Measurements from ENCODE around the gene SEZ6.

Gene SEZ6

GRCh38 chr17:29014716-29015115, 8.9 kb upstream of the SEZ6 start:
- no peak overlapping the region for H3K4me3 ChIP-seq (ENCODE audit: severe bottlenecking)
- H3K27me3 ChIP-seq (ENCODE audit: insufficient read depth, poor library complexity, severe bottlenecking): peaks cover 18% of the 10 kb centered on the region
- H3K4me1 ChIP-seq (ENCODE audit: insufficient read depth, poor library complexity, severe bottlenecking): no peaks in the 10 kb centered on the region
- H3K9me3 ChIP-seq (ENCODE audit: severe bottlenecking): no peaks in the 10 kb centered on the region
- H3K36me3 ChIP-seq (ENCODE audit: low read depth): no peaks in the 10 kb centered on the region
- ATAC-seq (ENCODE audit: low read depth) (no peak), DNase-seq (ENCODE audit: low spot score) (no peak)
- TF ChIP-seq CTCF (IDR thresholded peaks at IDR 0.05; ENCODE audit: poor library complexity, severe bottlenecking): no peak
- H3K27ac ChIP-seq (ENCODE audit: poor library complexity, severe bottlenecking): no peak overlapping the region

- no peak for TF ChIP-seq CTCF (IDR thresholded peaks at IDR 0.05; ENCODE audit: poor library complexity, severe bottlenecking)
- no peaks in the 10 kb centered on the region for H3K9me3 ChIP-seq (ENCODE audit: severe bottlenecking)
- H3K27ac ChIP-seq (ENCODE audit: poor library complexity, severe bottlenecking): no peak overlapping the region
- H3K36me3 ChIP-seq (ENCODE audit: low read depth): no peaks in the 10 kb centered on the region
- ATAC-seq (ENCODE audit: low read depth) (no peak), DNase-seq (ENCODE audit: low spot score) (no peak)
- no peak overlapping the region for H3K4me3 ChIP-seq (ENCODE audit: severe bottlenecking)
- H3K27me3 ChIP-seq (ENCODE audit: insufficient read depth, poor library complexity, severe bottlenecking): peaks cover 9% of the 10 kb centered on the region
- peaks cover 2% of the 10 kb centered on the region for H3K4me1 ChIP-seq (ENCODE audit: insufficient read depth, poor library complexity, severe bottlenecking)
Observed at GRCh38 chr17:29012535-29012934, 6.7 kb upstream of the SEZ6 start.

GRCh38 chr17:29010586-29010985, 4.8 kb upstream of the SEZ6 start:
- H3K4me3 ChIP-seq (ENCODE audit: severe bottlenecking): no peak overlapping the region

GRCh38 chr17:29010129-29010528, 4.3 kb upstream of the SEZ6 start:
- Histone ChIP-seq H3K27me3 (ENCODE audit: insufficient read depth, poor library complexity, severe bottlenecking) (peaks cover 10% of the 10 kb centered on the region), H3K4me3 (ENCODE audit: severe bottlenecking) (no peak overlapping the region), H3K36me3 (ENCODE audit: low read depth) (no peaks in the 10 kb centered on the region), H3K27ac (ENCODE audit: poor library complexity, severe bottlenecking) (no peak overlapping the region), H3K4me1 (ENCODE audit: insufficient read depth, poor library complexity, severe bottlenecking) (peaks cover 2% of the 10 kb centered on the region), H3K9me3 (ENCODE audit: severe bottlenecking) (no peaks in the 10 kb centered on the region)
- no peak for TF ChIP-seq CTCF (IDR thresholded peaks at IDR 0.05; ENCODE audit: poor library complexity, severe bottlenecking)
- DNase-seq (ENCODE audit: low spot score) (no peak), ATAC-seq (ENCODE audit: low read depth) (no peak)

More at GRCh38 chr17:29010586-29010985, 4.8 kb upstream of the SEZ6 start:
- peaks cover 2% of the 10 kb centered on the region for H3K4me1 ChIP-seq (ENCODE audit: insufficient read depth, poor library complexity, severe bottlenecking)
- DNase-seq (ENCODE audit: low spot score) (no peak), ATAC-seq (ENCODE audit: low read depth) (no peak)
- peaks cover 7% of the 10 kb centered on the region for H3K27me3 ChIP-seq (ENCODE audit: insufficient read depth, poor library complexity, severe bottlenecking)
- no peak for TF ChIP-seq CTCF (IDR thresholded peaks at IDR 0.05; ENCODE audit: poor library complexity, severe bottlenecking)
- no peaks in the 10 kb centered on the region for H3K36me3 ChIP-seq (ENCODE audit: low read depth)
- no peak overlapping the region for H3K27ac ChIP-seq (ENCODE audit: poor library complexity, severe bottlenecking)
- H3K9me3 ChIP-seq (ENCODE audit: severe bottlenecking): no peaks in the 10 kb centered on the region

DNA sequence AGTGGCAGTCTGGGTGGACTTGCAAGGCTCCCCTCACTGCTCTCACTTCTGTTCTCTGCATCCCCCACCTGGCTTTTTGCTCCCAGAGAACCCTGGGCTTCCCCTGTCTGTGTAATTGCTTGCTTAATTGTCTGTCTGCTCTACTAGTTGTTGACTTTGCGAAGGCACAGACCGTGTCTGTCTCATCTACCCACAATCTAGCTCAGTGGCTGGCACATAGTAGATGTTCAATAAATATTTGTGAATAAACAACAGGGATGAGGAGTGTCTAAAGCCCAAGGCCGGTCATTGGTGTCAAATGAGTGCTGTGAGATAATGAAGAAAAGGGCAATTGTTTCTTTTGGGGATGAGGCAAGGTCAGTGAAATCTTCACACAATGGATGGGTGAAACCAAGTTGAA, 2.8 kb upstream of the SEZ6 start:
- H3K4me3 ChIP-seq (ENCODE audit: severe bottlenecking): no peak overlapping the region
- H3K9me3 ChIP-seq (ENCODE audit: severe bottlenecking): no peaks in the 10 kb centered on the region
- no peak overlapping the region for H3K27ac ChIP-seq (ENCODE audit: poor library complexity, severe bottlenecking)
- peaks cover 25% of the 10 kb centered on the region for H3K27me3 ChIP-seq (ENCODE audit: insufficient read depth, poor library complexity, severe bottlenecking)
- no peak for TF ChIP-seq CTCF (IDR thresholded peaks at IDR 0.05; ENCODE audit: poor library complexity, severe bottlenecking)
- ATAC-seq (ENCODE audit: low read depth): no peak
- no peak for DNase-seq (ENCODE audit: low spot score)
- no peaks in the 10 kb centered on the region for H3K36me3 ChIP-seq (ENCODE audit: low read depth)
- peaks cover 2% of the 10 kb centered on the region for H3K4me1 ChIP-seq (ENCODE audit: insufficient read depth, poor library complexity, severe bottlenecking)

All from RWPE2 (cell line).